ENCODE data around the gene HOXA2.

The HOXA2 gene

GRCh38 chr7:27097686-27098577, 4.6 kb downstream of the HOXA2 start:
- no peak for DNase-seq

- no peak for DNase-seq
Measured at GRCh38 chr7:27096768-27097514, 5.5 kb downstream of the HOXA2 start.

GRCh38 chr7:27095897-27096767, 6.4 kb downstream of the HOXA2 start, which contains the start of gene HOXA1:
TSS of gene HOXA1 (minus strand) at chr7:27096000. CDS start at chr7:27095912, 88 bp downstream.
- DNase-seq: peak; percentile 69

GRCh38 chr7:27095050-27095896, 7.2 kb downstream of the HOXA2 start:
- no peak for DNase-seq

- DNase-seq: no peak
Measured at GRCh38 chr7:27094304-27095049, 8.0 kb downstream of the HOXA2 start.

GRCh38 chr7:27093184-27093895, 9.1 kb downstream of the HOXA2 start:
- DNase-seq: no peak

- DNase-seq: no peak
Measured at GRCh38 chr7:27092819-27093110, 9.7 kb downstream of the HOXA2 start.

GRCh38 chr7:27091941-27092818, 10.3 kb downstream of the HOXA2 start:
- no peak for DNase-seq

GRCh38 chr7:27091105-27091504, 11.4 kb downstream of the HOXA2 start:
- DNase-seq: no peak

- no peak for DNase-seq
Measured at GRCh38 chr7:27088002-27088922, 14.2 kb downstream of the HOXA2 start.

GRCh38 chr7:27083646-27084045, 18.8 kb downstream of the HOXA2 start:
- no peak for DNase-seq

GRCh38 chr7:27082171-27082570, 20.3 kb downstream of the HOXA2 start:
- DNase-seq: no peak

- no peak for DNase-seq
Measured at GRCh38 chr7:27080844-27081436, 21.5 kb downstream of the HOXA2 start.

GRCh38 chr7:27079234-27079975, 23.1 kb downstream of the HOXA2 start:
- no peak for DNase-seq

- no peak for DNase-seq
Measured at GRCh38 chr7:27078616-27079233, 23.8 kb downstream of the HOXA2 start.

- no peak for DNase-seq
Measured at GRCh38 chr7:27073076-27073475, 29.4 kb downstream of the HOXA2 start.

All from stimulated activated CD4-positive, alpha-beta T cell treated with anti-CD3 and anti-CD28 coated beads, Interleukin-4, amount 100 ng/mL, for 1 hour (primary cell).